Liver (tissue), 9 donors: Measurements from ENCODE around the gene PDE9A. TPM values are rescaled to one million over a fixed set of nuclear protein-coding genes. Genes with fewer than 3 reads are reported as not detected.
"Not testable (repeated sequence)": the region's sequence is repeated elsewhere in the genome, so short reads cannot be mapped to it uniquely, and the experiment has no call there.

ENCODE experiments used
- DNase-seq: peaks from one replicate; pipeline ENCODE4 v3.0.0-alpha.2; 2017; ENCODE audit warnings: low spot score
- H3K27ac ChIP-seq, 2 donors: one replicate each; pipeline ENCODE4 v1.7.0; 2013; ENCODE audit warnings: inconsistent platforms in 2 of 2, low read length in 2 of 2, control low read depth in 1 of 2, low read depth in 1 of 2, mild to moderate bottlenecking in 1 of 2
- H3K27me3 ChIP-seq, 4 donors: one replicate each; pipeline versions ENCODE4 v1.6.1 to v1.7.0; 2013; ENCODE audit warnings: low read length in 3 of 4, inconsistent platforms in 1 of 4, mild to moderate bottlenecking in 1 of 4, moderate library complexity in 1 of 4; ENCODE audit not compliant: control insufficient read depth in 4 of 4, insufficient read depth in 4 of 4
- H3K36me3 ChIP-seq, 4 donors: one replicate each; pipeline versions ENCODE4 v1.6.1 to v1.7.0; 2013; ENCODE audit warnings: low read length in 3 of 4, mild to moderate bottlenecking in 3 of 4, low read depth in 1 of 4, moderate library complexity in 1 of 4; ENCODE audit not compliant: control insufficient read depth in 4 of 4, insufficient read depth in 3 of 4
- H3K4me1 ChIP-seq, 4 donors: one replicate each; pipeline versions ENCODE4 v1.6.1 to v1.7.0; 2013; ENCODE audit warnings: low read length in 3 of 4, mild to moderate bottlenecking in 3 of 4, moderate library complexity in 1 of 4; ENCODE audit not compliant: control insufficient read depth in 4 of 4, insufficient read depth in 4 of 4
- H3K4me3 ChIP-seq, 3 donors: one replicate each; pipeline versions ENCODE4 v1.6.1 to v1.7.0; 2013; ENCODE audit warnings: low read length in 3 of 3, control low read depth in 1 of 3, low read depth in 1 of 3, mild to moderate bottlenecking in 1 of 3
- H3K9ac ChIP-seq, 2 donors: one replicate each; pipeline ENCODE4 v1.7.0; 2013; ENCODE audit warnings: low read length in 2 of 2, mild to moderate bottlenecking in 2 of 2, moderate library complexity in 2 of 2, control low read depth in 1 of 2, low read depth in 1 of 2
- H3K9me3 ChIP-seq, 4 donors: one replicate each; pipeline versions ENCODE4 v1.6.1 to v1.7.0; 2013; ENCODE audit warnings: low read length in 3 of 4; ENCODE audit not compliant: control insufficient read depth in 4 of 4
- HNF4G ChIP-seq: IDR thresholded peaks from 2 replicates; pipeline ENCODE4 v1.6.1; 2016; ENCODE audit warnings: antibody characterized with exemption
- REST ChIP-seq: IDR thresholded peaks from 2 replicates; pipeline ENCODE4 v1.6.1; 2016; ENCODE audit warnings: antibody characterized with exemption, mild to moderate bottlenecking
- SP1 ChIP-seq: IDR thresholded peaks from 2 replicates; pipeline ENCODE4 v1.6.1; 2018; ENCODE audit warnings: antibody characterized with exemption, mild to moderate bottlenecking
- WGBS: extraction: QIAGEN DNeasy Blood & Tissue Kit; methylation state at CpG from one replicate; pipeline ENCODE4 v1.1.7; 2013; 5-methylcytosine and 5-hydroxymethylcytosine counted together
- polyA plus RNA-seq, 2 donors: library from polyadenylated mRNA; stranded (reverse) in 1 of 2; unstranded in 1 of 2; fragments of 200-250 nt in 1 of 2; fragments of >200 nt in 1 of 2; fragmentation: Nextera tagmentation in 1 of 2; extraction: Ambion mirVana in 1 of 2; gene quantifications; one replicate each; pipeline versions ENCODE4 v1.2.1 to v1.2.3, GENCODE V29; 2013 to 2015
- total RNA-seq, 2 donors: library from RNA; depleted of rRNA; stranded (reverse); fragments of >200 nt; gene quantifications; one replicate each; pipeline ENCODE4 v1.2.3, GENCODE V29; 2014
- TF ChIP-seq, protein P1 (sequence below): IDR thresholded peaks from 2 replicates; pipeline ENCODE4 v1.6.1; 2016; ENCODE audit warnings: antibody characterized with exemption
- donor health status: healthy.
- donor health status: healthy.
- donor health status: healthy.
- donor health status: healthy.
- donor health status: healthy.

Gene PDE9A
- total and polyA plus RNA-seq, 4 donors, result 1.5 to 4.2 (median 2.7) TPM

DNA sequence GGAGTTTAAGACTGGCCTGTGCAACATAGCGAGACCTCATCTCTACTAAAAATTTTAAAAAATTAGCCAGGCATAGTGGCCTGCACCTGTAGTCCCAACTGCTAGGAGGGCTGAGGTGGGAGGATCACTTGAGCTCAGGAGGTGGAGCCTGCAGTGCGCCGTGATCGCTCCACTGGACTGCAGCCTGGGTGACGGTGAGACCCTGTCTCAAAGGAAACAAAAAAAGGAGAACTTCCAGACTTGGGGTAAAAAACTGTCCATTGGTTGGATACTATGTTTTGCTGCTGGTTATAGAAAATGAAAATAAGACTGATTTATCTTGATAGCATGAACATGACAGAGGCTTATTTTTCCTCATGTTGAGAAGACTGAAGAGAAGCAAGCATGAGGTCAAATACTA is 146.5 kb downstream of the PDE9A start (continued):
- TF ChIP-seq REST, result no peak
- TF ChIP-seq SP1, result no peak

DNA sequence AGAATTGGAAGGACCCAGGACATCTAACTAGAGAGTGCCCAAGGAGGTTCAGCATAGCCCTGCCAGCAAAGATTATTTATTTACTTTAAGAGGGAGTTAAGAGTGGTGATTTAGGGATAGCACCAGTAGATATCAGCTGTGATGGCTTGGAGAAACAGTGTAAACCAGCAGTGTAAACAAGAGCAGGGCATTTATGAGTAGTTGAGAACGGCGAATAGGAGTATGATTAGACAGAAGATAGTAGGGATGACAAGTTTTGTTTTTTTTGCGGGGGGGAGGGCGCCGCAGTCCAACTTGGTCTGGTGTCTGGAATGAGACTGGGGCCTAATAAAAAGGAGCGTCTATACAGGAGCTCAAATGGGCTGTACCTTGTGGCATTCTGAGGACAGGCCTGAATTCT is 148.2 kb downstream of the PDE9A start:
- peak; percentile 13 for DNase-seq
- H3K9me3 ChIP-seq, H3K27me3 ChIP-seq, H3K36me3 ChIP-seq, H3K9ac ChIP-seq, H3K27ac ChIP-seq, H3K4me3 ChIP-seq, H3K4me1 ChIP-seq: not testable (repeated sequence)
- 89% methylated on average over 6 of the region's 6 CpGs for WGBS

- Histone ChIP-seq H3K27me3 (no peaks in the 10 kb centered on the region), H3K4me1 (no peaks in the 10 kb centered on the region), H3K9ac (no peak overlapping the region), H3K36me3 (no peaks in the 10 kb centered on the region), H3K27ac (no peak overlapping the region), H3K9me3 (no peaks in the 10 kb centered on the region), H3K4me3 (no peak overlapping the region)
- WGBS, result 83% methylated on average over 14 of the region's 14 CpGs
- no peak for TF ChIP-seq HNF4G
- TF ChIP-seq, protein P1, sequence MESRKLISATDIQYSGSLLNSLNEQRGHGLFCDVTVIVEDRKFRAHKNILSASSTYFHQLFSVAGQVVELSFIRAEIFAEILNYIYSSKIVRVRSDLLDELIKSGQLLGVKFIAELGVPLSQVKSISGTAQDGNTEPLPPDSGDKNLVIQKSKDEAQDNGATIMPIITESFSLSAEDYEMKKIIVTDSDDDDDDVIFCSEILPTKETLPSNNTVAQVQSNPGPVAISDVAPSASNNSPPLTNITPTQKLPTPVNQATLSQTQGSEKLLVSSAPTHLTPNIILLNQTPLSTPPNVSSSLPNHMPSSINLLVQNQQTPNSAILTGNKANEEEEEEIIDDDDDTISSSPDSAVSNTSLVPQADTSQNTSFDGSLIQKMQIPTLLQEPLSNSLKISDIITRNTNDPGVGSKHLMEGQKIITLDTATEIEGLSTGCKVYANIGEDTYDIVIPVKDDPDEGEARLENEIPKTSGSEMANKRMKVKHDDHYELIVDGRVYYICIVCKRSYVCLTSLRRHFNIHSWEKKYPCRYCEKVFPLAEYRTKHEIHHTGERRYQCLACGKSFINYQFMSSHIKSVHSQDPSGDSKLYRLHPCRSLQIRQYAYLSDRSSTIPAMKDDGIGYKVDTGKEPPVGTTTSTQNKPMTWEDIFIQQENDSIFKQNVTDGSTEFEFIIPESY, result no peak
- peak; percentile 29 for DNase-seq
Measured at GRCh38 chr21:42806509-42807140, 153.2 kb downstream of the PDE9A start.

DNA sequence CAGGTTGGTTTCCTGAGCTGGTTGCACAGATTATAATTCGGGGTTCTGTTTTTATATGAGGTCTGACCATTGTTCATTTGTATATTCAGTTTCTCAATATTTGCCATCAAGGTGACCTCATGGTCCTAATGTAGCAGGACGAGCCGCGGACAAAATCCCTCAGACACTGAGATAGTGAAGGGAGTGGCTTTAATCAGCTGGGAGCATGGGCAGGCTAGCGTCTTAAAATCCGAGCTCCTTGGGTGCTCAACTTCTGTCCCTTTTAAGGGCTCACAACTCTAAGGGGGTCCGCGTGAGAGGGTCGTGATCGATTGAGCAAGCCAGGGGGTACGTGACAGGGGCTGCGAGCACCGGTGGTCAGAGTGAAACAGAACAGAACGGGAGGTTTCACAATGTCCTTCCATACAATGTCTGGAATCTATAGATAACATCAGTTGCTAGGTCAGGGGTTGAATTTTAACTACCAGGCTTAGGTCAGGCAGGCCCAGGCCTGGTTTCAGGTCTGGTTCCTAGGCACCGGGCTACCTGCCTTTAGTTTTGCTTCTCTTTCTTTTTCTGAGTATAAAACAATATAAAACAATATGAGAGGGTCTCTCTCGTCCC is 154.0 kb downstream of the PDE9A start:
- not testable (repeated sequence) for H3K27me3 ChIP-seq, H3K9ac ChIP-seq, H3K4me1 ChIP-seq, H3K27ac ChIP-seq, H3K9me3 ChIP-seq, H3K36me3 ChIP-seq, H3K4me3 ChIP-seq
- 68% methylated on average over 16 of the region's 16 CpGs for WGBS
- peak; percentile 10 for DNase-seq
